Measurements from ENCODE around the gene SPAG16.
A peak's percentile ranks its signal among the peaks of the same experiment; 100 is the strongest.

Gene SPAG16

GRCh38 chr2:214311931-214312749 lies 1027.9 kb downstream of the SPAG16 start:
- DNase-seq (ENCODE audit: low read depth in 1 of 2, low spot score in 1 of 2) = no peak
- no peak for TF ChIP-seq JUND (IDR thresholded peaks at IDR 0.05; ENCODE audit: low read depth)
- in situ Hi-C loops (cut with HindIII; ENCODE audit: low pct_unique_long_range_greater_than_20kb, low sequenced_read_pairs) = no loop called here

- TF ChIP-seq JUND (IDR thresholded peaks at IDR 0.05; ENCODE audit: low read depth) = no peak
- in situ Hi-C loops (cut with HindIII; ENCODE audit: low pct_unique_long_range_greater_than_20kb, low sequenced_read_pairs) = no loop called here
- DNase-seq (ENCODE audit: low read depth in 1 of 2, low spot score in 1 of 2) = no peak
Measured at GRCh38 chr2:214315324-214315723, 1031.1 kb downstream of the SPAG16 start.

- DNase-seq (ENCODE audit: low read depth in 1 of 2, low spot score in 1 of 2) = no peak
- in situ Hi-C loops (cut with HindIII; ENCODE audit: low pct_unique_long_range_greater_than_20kb, low sequenced_read_pairs) = no loop called here
- TF ChIP-seq JUND (IDR thresholded peaks at IDR 0.05; ENCODE audit: low read depth) = no peak
Measured at GRCh38 chr2:214320211-214320610, 1035.9 kb downstream of the SPAG16 start.

GRCh38 chr2:214322662-214323061 lies 1038.4 kb downstream of the SPAG16 start:
- in situ Hi-C loops (cut with HindIII; ENCODE audit: low pct_unique_long_range_greater_than_20kb, low sequenced_read_pairs) = no loop called here
- no peak for DNase-seq (ENCODE audit: low read depth in 1 of 2, low spot score in 1 of 2)
- TF ChIP-seq JUND (IDR thresholded peaks at IDR 0.05; ENCODE audit: low read depth) = no peak

- in situ Hi-C loops (cut with HindIII; ENCODE audit: low pct_unique_long_range_greater_than_20kb, low sequenced_read_pairs) = no loop called here
- no peak for TF ChIP-seq JUND (IDR thresholded peaks at IDR 0.05; ENCODE audit: low read depth)
- DNase-seq (ENCODE audit: low read depth in 1 of 2, low spot score in 1 of 2) = no peak
Measured at GRCh38 chr2:214325404-214325803, 1041.1 kb downstream of the SPAG16 start.

- TF ChIP-seq JUND (IDR thresholded peaks at IDR 0.05; ENCODE audit: low read depth) = no peak
- in situ Hi-C loops (cut with HindIII; ENCODE audit: low pct_unique_long_range_greater_than_20kb, low sequenced_read_pairs) = no loop called here
- DNase-seq (ENCODE audit: low read depth in 1 of 2, low spot score in 1 of 2) = no peak
Measured at GRCh38 chr2:214328941-214329340, 1044.7 kb downstream of the SPAG16 start.

- TF ChIP-seq JUND (IDR thresholded peaks at IDR 0.05; ENCODE audit: low read depth) = no peak
- DNase-seq (ENCODE audit: low read depth in 1 of 2, low spot score in 1 of 2) = no peak
- in situ Hi-C loops (cut with HindIII; ENCODE audit: low pct_unique_long_range_greater_than_20kb, low sequenced_read_pairs) = no loop called here
Measured at GRCh38 chr2:214341646-214342045, 1057.4 kb downstream of the SPAG16 start.

GRCh38 chr2:214358506-214358905 lies 1074.2 kb downstream of the SPAG16 start:
- TF ChIP-seq JUND (IDR thresholded peaks at IDR 0.05; ENCODE audit: low read depth) = no peak
- no peak for DNase-seq (ENCODE audit: low read depth in 1 of 2, low spot score in 1 of 2)
- in situ Hi-C loops (cut with HindIII; ENCODE audit: low pct_unique_long_range_greater_than_20kb, low sequenced_read_pairs) = no loop called here

- in situ Hi-C loops (cut with HindIII; ENCODE audit: low pct_unique_long_range_greater_than_20kb, low sequenced_read_pairs) = no loop called here
- no peak for TF ChIP-seq JUND (IDR thresholded peaks at IDR 0.05; ENCODE audit: low read depth)
- DNase-seq (ENCODE audit: low read depth in 1 of 2, low spot score in 1 of 2) = no peak
Measured at GRCh38 chr2:214361116-214361515, 1076.9 kb downstream of the SPAG16 start.

GRCh38 chr2:214365549-214365948 lies 1081.3 kb downstream of the SPAG16 start:
- DNase-seq (ENCODE audit: low read depth in 1 of 2, low spot score in 1 of 2) = no peak
- no peak for TF ChIP-seq JUND (IDR thresholded peaks at IDR 0.05; ENCODE audit: low read depth)
- in situ Hi-C loops (cut with HindIII; ENCODE audit: low pct_unique_long_range_greater_than_20kb, low sequenced_read_pairs) = no loop called here

GRCh38 chr2:214367171-214367570 lies 1082.9 kb downstream of the SPAG16 start:
- DNase-seq (ENCODE audit: low read depth in 1 of 2, low spot score in 1 of 2) = no peak

GRCh38 chr2:214376618-214377285 lies 1092.5 kb downstream of the SPAG16 start:
- in situ Hi-C loops (cut with HindIII; ENCODE audit: low pct_unique_long_range_greater_than_20kb, low sequenced_read_pairs) = no loop called here
- no peak for TF ChIP-seq JUND (IDR thresholded peaks at IDR 0.05; ENCODE audit: low read depth)
- DNase-seq (ENCODE audit: low read depth in 1 of 2, low spot score in 1 of 2) = peak in 1 of 2 experiments; percentile 22

More at GRCh38 chr2:214367171-214367570, 1082.9 kb downstream of the SPAG16 start:
- no peak for TF ChIP-seq JUND (IDR thresholded peaks at IDR 0.05; ENCODE audit: low read depth)
- in situ Hi-C loops (cut with HindIII; ENCODE audit: low pct_unique_long_range_greater_than_20kb, low sequenced_read_pairs) = no loop called here

- no peak for TF ChIP-seq JUND (IDR thresholded peaks at IDR 0.05; ENCODE audit: low read depth)
- DNase-seq (ENCODE audit: low read depth in 1 of 2, low spot score in 1 of 2) = no peak
- in situ Hi-C loops (cut with HindIII; ENCODE audit: low pct_unique_long_range_greater_than_20kb, low sequenced_read_pairs) = no loop called here
Measured at GRCh38 chr2:214377286-214377624, 1093.0 kb downstream of the SPAG16 start.

All from T47D (cell line).